Islet of Langerhans (tissue), 1 donor: ENCODE data around the gene YPEL4.

Experiments used
- FAIRE-seq: peaks from one replicate; lab custom pipeline; 2011; peaks lifted over from hg19 to GRCh38; lab: Jason Lieb, UNC

The YPEL4 gene

GRCh38 chr11:57632116-57632515 lies 17.6 kb downstream of the YPEL4 start:
- FAIRE-seq: no peak

DNA sequence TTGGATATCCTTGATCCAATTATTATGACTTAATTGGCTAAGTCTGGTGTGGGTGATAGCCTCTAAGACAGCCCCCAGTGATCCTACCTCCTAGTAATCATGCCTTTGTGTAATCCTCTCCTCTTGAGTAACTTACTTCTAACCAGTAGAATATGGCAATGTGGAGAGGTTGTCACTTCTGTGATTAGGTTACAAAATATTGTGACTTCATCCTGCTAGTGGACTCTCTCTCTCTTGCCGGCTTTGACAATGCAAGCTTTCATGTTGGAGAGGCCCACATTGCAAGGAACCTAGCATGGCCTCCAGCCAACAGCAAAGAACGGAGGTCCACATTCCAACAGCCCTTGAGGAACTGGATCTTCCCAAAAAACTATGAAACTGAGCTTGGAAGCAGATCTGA lies 19.5 kb downstream of the YPEL4 start:
- FAIRE-seq: no peak

DNA sequence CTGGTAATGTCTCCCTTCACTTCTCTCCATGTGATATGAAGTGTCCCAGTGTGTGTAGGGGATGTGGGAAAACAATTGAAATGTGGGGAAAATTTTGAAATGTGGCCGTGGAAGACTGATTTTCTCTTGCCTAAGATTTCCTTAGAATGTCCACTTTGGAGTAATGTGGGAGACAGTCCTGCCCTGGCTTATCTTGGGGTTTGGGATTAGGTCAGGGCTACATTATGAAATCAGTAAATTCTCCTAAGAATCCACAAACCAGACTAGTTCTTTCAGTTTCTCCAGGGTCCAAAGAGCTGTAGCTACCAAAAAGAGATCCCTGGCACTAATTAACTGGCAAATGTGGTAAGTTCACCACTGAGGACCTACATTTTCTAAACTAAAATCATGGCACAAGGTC lies 22.8 kb downstream of the YPEL4 start:
- no peak for FAIRE-seq

DNA sequence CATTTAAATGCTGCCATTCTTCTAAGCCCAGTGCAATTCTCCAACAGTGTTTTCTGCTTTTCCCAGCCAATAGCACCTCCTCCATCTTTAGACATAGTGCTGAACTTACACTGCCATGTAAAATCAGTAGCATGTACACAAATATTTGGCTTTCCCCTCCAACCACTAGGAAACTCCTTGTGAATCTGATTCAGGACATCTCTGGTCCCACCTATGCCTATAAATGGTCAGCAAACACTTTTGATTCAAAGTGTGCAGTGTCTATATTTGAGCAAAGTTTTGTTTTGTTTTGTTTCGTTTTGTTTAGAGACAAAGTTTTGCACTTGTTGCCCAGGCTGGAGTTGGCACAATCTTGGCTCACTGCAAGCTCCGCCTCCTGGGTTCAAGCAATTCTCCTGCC lies 24.8 kb downstream of the YPEL4 start:
- no peak for FAIRE-seq

- FAIRE-seq: no peak
Measured at GRCh38 chr11:57622263-57622662, 27.4 kb downstream of the YPEL4 start.

DNA sequence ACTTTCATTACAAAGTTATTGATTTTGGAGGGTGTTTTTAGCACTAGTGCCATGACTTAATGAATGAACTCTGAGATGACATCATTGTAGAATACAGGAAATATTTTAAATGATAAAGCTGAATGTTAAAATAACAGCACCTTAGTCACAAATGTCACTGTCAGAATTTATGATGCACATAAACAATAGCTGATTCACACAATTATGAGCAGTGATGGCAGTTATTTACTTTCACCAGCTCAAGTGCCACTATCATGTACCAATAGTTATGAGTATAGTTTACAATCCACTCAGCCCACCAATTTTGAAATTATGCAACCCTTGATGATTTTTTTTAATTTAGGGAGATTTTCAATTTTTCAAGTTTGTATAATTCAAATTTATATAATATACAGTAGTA lies 29.2 kb downstream of the YPEL4 start:
- no peak for FAIRE-seq

- no peak for FAIRE-seq
Measured at GRCh38 chr11:57619331-57619730, 30.4 kb downstream of the YPEL4 start.

- FAIRE-seq: no peak
Measured at GRCh38 chr11:57618438-57618837, 31.3 kb downstream of the YPEL4 start.

DNA sequence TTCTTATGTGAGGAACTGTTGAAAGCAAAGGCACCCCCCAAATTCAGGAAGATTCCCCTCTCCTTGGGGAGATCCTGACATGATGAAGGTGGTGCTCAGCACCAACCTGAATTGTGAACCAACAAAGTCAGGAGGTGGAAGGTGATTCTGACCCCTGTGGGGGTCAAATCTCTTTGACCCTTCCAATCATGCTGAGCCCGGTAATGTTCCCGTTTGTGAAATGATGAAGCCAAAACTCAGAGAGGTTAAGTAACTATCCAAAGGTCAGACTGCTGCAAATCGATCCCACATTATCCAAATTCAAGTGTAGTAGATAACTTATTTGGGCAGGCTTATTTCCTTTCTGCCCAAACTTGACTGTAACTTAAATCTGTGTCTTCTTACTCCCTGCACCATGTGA lies 33.1 kb downstream of the YPEL4 start:
- no peak for FAIRE-seq

- no peak for FAIRE-seq
Measured at GRCh38 chr11:57615308-57615707, 34.4 kb downstream of the YPEL4 start.

DNA sequence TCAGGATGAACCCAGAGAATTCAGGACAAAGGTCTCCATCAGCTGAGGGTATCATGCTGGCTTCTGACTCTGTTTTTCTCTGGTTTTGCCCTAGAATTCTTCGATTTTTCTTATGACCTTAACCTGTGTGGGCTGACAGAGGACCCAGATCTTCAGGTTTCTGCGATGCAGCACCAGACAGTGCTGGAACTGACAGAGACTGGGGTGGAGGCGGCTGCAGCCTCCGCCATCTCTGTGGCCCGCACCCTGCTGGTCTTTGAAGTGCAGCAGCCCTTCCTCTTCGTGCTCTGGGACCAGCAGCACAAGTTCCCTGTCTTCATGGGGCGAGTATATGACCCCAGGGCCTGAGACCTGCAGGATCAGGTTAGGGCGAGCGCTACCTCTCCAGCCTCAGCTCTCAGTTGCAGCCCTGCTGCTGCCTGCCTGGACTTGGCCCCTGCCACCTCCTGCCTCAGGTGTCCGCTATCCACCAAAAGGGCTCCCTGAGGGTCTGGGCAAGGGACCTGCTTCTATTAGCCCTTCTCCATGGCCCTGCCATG lies 35.4 kb downstream of the YPEL4 start:
- no peak for FAIRE-seq

GRCh38 chr11:57610170-57610569 lies 39.5 kb downstream of the YPEL4 start:
- FAIRE-seq: no peak

GRCh38 chr11:57605028-57605420 lies 44.7 kb downstream of the YPEL4 start:
- no peak for FAIRE-seq

- no peak for FAIRE-seq
Measured at GRCh38 chr11:57604296-57605027, 45.2 kb downstream of the YPEL4 start.

- no peak for FAIRE-seq
Measured at GRCh38 chr11:57601297-57601696, 48.4 kb downstream of the YPEL4 start.

DNA sequence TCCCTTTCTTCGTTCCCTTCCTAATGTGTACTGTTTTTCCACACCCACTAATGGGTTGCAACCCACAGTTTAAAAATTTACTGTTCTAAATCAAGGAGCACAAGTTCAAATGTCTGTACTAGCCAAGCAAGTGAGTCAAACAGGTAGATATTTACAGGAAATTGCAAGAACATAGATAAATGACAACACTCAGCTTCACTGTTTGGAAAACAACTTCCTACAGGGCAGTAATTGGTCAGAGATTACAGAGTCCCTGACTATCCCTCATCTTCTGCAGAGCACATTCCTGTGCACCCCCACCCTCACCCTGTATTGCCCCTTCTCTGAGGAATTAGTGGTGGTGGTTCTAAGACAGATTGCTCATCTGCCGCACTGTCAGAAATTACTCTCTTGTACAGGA lies 50.3 kb downstream of the YPEL4 start:
- FAIRE-seq: no peak

- no peak for FAIRE-seq
Measured at GRCh38 chr11:57598831-57599155, 50.9 kb downstream of the YPEL4 start.

GRCh38 chr11:57597916-57598830 lies 51.5 kb downstream of the YPEL4 start:
- no peak for FAIRE-seq

- FAIRE-seq: no peak
Measured at GRCh38 chr11:57597461-57597915, 52.2 kb downstream of the YPEL4 start, which contains the start of gene SERPING1. TSS of gene SERPING1 (plus strand) at chr11:57597685. CDS start at chr11:57598271, 586 bp downstream.

DNA sequence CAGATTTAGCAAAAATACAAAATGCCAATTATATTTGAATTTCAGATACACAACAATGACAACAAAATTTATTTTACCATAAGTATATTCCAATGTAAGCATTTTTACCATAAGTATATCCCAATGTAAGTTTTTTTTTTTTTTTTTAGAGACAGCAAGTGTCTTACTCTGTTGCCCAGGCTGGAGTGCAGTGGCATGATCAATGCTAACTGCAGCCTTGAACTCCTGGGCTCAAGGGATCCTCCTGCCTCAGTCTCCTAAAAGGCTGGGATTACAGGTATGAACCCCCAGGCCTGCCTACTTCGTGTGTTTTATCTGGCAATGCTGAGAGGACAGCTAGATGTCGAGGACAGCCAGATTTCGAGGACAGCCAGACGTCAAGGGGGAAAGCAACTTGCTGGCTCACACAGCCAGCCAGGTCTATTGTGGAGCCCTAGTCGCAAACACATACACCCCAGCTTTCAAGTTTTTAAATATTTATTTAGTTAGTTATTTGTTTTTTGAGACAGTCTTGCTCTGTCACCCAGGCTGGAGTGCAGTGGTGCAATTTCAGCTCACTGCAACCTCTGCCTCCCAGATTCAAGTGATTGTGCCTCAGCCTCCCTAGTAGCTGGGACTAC lies 53.3 kb downstream of the YPEL4 start:
- FAIRE-seq: no peak
